Activated CD4-positive, alpha-beta memory T cell treated with anti-CD3 and anti-CD28 coated beads, Interleukin-2, amount 10 ng/mL, durations not matched to agents 7 days and 5 days (primary cell): ENCODE measurements around the gene CXCL12. TPM values are rescaled to one million over a fixed set of nuclear protein-coding genes. Genes with fewer than 3 reads are reported as not detected.

ENCODE experiments used
- CTCF ChIA-PET: fragments of 350-600 bp; sonication (Branson Sonifier 250); formaldehyde crosslinking; loops from one replicate; lab custom pipeline; 2021; ENCODE audit warnings: antibody characterized with exemption, inconsistent platforms; lab: Charles Lee
- POLR2A ChIA-PET: fragments of 350-600 bp; sonication (Branson Sonifier 250); formaldehyde crosslinking; loops from one replicate; lab custom pipeline; 2021; ENCODE audit warnings: antibody characterized with exemption; lab: Charles Lee
- DNase-seq: peaks from one replicate; pipeline ENCODE4 v3.0.0-alpha.2; 2020
- H3K27ac Mint-ChIP-seq: one replicate; pipeline ENCODE4 v1.8.0; 2021; ENCODE audit warnings: mild to moderate bottlenecking, mixed read lengths
- H3K27me3 Mint-ChIP-seq: one replicate; pipeline ENCODE4 v1.8.0; 2021; ENCODE audit warnings: mixed read lengths
- H3K36me3 Mint-ChIP-seq: one replicate; pipeline ENCODE4 v1.8.0; 2021; ENCODE audit warnings: low read depth, mixed read lengths
- H3K4me1 Mint-ChIP-seq: one replicate; pipeline ENCODE4 v1.8.0; 2021; ENCODE audit warnings: mixed read lengths
- H3K4me3 Mint-ChIP-seq: one replicate; pipeline ENCODE4 v1.8.0; 2021; ENCODE audit warnings: mild to moderate bottlenecking, mixed read lengths
- H3K9me3 Mint-ChIP-seq: one replicate; pipeline ENCODE4 v1.8.0; 2021; ENCODE audit warnings: mixed read lengths
- total RNA-seq, 2 experiments: library from RNA; stranded (reverse); gene quantifications; one replicate each; pipeline ENCODE4 v1.2.3, GENCODE V29; 2021

The CXCL12 gene
- total RNA-seq, 2 experiments from 2014 or later = not detected

DNA sequence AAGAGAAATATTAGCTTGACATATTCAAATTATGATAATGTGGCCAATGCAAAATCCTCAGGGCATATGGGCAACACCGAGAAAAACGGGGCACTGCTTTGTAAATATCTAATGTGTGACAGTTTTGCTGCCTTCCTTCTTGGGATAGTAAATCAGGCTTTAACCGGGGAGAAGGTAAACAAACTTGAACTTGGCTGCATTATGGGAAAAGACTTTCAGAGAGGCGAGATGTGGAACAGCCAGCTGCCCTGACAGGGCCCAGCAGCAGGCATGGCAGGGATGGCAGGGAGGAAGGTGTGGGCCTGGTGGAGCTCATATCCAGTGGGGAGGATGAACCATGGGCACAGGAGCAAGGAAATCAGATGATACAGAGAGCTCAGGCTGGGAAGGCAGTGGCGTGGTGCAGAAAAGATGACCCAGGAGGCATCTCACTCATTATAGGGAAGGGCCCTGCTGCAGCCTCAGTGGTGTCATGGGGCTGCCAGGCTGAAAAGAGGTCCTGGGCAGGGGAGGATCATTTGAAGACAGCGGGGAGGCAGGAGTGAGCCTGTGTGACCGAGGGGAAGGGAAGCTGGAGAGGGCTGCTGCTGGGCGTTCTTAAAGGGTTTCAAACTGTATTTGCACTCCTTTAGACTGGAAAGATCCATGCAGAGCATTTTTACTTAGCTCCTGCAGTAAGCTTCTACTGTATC lies 26.7 kb downstream of the CXCL12 start:
- no peak overlapping the region for H3K4me3 Mint-ChIP-seq
- ChIA-PET POLR2A (no interaction called here), CTCF (no interaction called here)
- H3K36me3 Mint-ChIP-seq = no peaks in the 10 kb centered on the region
- H3K27ac Mint-ChIP-seq = no peak overlapping the region
- H3K4me1 Mint-ChIP-seq = no peaks in the 10 kb centered on the region
- no peak for DNase-seq
- no peaks in the 10 kb centered on the region for H3K9me3 Mint-ChIP-seq
- no peaks in the 10 kb centered on the region for H3K27me3 Mint-ChIP-seq

DNA sequence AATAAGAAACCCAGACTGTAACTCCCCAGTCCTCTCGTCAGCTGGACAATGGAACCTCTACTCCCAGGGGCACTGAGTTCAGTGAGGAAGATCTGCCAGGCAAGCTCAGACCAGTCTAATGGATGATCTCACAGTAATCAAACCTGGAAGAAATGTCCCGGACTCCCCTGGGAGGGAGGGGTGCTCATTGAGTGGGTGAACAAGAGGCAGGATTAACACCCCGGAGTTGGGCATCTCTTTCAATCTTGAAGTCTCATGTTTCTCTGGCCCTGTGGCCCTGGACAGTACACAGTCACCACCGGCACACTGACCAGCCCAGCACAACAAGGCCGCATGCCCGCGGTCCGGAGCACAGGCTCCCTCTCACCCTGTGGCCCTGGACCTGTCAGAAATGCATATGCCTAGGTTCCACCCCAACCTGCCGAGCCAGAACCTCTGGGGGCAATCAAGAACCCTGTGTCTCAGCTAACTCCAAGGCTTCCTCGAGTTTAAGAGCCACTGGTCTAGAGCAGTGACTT lies 27.8 kb downstream of the CXCL12 start:
- Mint-ChIP-seq H3K4me1 (no peaks in the 10 kb centered on the region), H3K9me3 (no peaks in the 10 kb centered on the region), H3K27me3 (no peaks in the 10 kb centered on the region), H3K4me3 (no peak overlapping the region), H3K27ac (no peak overlapping the region), H3K36me3 (no peaks in the 10 kb centered on the region)
- POLR2A ChIA-PET = no interaction called here
- no peak for DNase-seq
- CTCF ChIA-PET = no interaction called here

DNA sequence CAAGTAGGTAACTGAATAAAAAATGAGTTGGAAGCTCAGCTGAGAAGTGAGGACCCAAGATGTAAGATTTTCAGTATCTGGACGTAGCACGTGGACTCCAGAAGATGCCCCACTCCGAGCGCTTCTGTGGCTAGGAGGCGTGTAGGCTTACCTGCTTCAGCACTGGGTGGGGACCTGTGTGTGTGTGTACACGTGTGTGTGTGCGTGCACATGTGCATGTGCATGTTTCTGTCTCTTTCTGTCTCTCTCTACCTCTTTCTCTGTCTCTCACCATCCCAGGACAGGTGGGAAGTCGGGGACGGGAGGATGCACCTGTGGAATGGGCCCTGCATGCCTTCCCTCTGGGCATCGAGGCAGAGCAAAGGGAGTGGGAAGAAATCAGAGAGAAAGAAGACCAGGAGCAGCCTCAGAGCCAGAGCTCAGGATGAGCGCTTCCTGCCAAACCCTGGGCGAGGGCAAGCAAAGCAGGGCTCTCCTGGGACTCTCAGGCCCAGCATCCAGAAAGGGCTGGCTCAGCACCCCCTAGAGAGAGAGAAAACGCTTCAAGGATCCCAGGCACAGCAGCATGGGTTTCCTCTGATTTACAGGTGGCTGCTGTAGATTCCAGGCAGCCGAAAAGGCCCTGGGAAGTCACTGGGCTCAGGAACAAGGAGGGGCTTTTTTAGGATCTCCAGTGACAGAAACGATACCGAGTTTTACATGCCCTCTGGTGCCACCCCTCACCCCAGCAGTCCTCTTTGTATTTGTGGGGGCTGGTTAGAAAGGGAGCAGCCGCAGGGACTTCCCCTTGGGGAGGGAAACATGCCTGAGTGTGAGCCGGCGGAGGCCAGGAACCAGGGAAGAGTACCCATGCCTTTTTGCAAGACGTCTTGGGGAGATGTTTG lies 28.5 kb downstream of the CXCL12 start:
- no peaks in the 10 kb centered on the region for H3K36me3 Mint-ChIP-seq
- H3K27me3 Mint-ChIP-seq = no peaks in the 10 kb centered on the region
- no peak overlapping the region for H3K4me3 Mint-ChIP-seq
- H3K9me3 Mint-ChIP-seq = no peaks in the 10 kb centered on the region
- POLR2A ChIA-PET = no interaction called here
- CTCF ChIA-PET = no interaction called here
- H3K27ac Mint-ChIP-seq = no peak overlapping the region
- H3K4me1 Mint-ChIP-seq = no peaks in the 10 kb centered on the region
- DNase-seq = no peak

DNA sequence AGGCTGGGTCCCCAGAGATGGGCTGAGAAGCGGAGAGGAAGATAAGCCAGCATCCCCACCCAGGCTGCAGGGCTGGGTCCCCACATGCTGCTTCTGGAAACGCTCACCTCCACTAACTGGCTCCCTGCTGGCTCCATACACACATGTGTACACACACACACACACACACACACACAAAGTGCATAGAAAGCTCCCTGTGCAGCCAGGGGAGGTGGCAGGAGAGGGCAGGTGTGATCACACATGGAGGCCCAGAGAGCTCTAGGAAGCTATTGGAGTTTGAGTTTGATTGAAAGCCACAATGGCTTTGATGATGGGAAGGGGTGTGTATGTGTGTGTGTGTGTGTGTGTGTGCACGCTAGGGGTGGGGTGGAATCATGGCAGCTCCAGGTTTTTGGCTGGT lies 29.3 kb downstream of the CXCL12 start:
- H3K36me3 Mint-ChIP-seq = no peaks in the 10 kb centered on the region
- H3K4me3 Mint-ChIP-seq = no peak overlapping the region
- H3K4me1 Mint-ChIP-seq = no peaks in the 10 kb centered on the region
- H3K27ac Mint-ChIP-seq = no peak overlapping the region
- no peaks in the 10 kb centered on the region for H3K9me3 Mint-ChIP-seq
- H3K27me3 Mint-ChIP-seq = no peaks in the 10 kb centered on the region
- ChIA-PET CTCF (no interaction called here), POLR2A (no interaction called here)
- no peak for DNase-seq

DNA sequence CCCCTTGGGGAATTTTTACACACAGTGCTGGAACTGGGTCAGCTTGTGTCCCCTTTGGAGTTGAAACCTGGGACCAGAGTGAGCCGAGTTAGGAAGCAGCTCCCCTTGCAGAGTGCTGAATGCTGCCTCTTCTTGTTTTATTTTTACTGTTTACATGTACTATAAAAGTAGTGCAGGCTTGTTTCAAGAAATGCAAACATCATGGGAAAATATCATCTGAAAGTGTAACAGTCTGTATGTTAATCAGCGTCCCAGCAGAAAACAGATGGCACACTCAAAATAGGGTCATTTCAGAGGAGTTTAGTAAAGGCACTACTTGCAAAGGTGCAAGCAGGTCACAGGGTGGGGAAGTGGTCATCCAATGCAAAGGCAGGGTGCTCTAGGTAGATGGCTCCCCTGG lies 30.1 kb downstream of the CXCL12 start:
- no peak for DNase-seq
- H3K4me1 Mint-ChIP-seq = no peaks in the 10 kb centered on the region
- H3K9me3 Mint-ChIP-seq = no peaks in the 10 kb centered on the region
- POLR2A ChIA-PET = no interaction called here
- no peaks in the 10 kb centered on the region for H3K36me3 Mint-ChIP-seq
- CTCF ChIA-PET = no interaction called here
- H3K4me3 Mint-ChIP-seq = no peak overlapping the region
- no peak overlapping the region for H3K27ac Mint-ChIP-seq
- H3K27me3 Mint-ChIP-seq = no peaks in the 10 kb centered on the region

DNA sequence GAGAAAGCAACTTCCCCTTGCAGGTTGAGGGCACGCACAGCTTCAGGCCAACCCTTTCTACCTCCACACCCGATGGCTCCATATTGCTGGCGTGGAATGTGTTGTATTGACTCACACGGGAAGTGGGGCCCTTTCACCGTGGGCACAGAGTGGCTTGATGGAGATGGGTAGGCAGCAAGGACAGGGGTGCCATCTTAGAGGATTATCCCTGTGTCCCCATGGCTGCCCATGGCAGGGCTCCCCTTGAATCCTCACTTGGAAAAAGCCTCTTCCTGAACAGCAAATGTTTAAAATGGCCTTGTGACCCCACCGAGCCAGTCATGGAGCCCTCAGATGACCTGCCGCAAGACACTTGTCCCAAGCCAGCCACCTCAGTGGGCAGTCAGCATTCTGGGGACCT lies 31.2 kb downstream of the CXCL12 start:
- ChIA-PET POLR2A (no interaction called here), CTCF (no interaction called here)
- Mint-ChIP-seq H3K27me3 (no peaks in the 10 kb centered on the region), H3K27ac (no peak overlapping the region), H3K36me3 (no peaks in the 10 kb centered on the region), H3K9me3 (no peaks in the 10 kb centered on the region), H3K4me1 (no peaks in the 10 kb centered on the region), H3K4me3 (no peak overlapping the region)
- DNase-seq = no peak

DNA sequence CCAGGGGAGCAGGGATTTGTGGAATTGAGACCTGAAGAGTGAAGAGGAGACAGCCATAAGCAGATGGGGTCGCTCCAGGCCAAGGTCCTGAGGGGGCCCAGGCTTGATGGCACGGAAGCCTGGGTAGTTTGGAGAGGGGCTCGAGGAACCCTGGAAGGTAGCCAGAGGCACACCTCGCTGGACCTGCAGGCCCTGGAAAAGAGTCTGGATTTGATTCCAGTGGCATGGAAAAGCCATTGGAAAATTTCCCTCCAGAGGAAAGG lies 31.8 kb downstream of the CXCL12 start:
- Mint-ChIP-seq H3K27me3 (no peaks in the 10 kb centered on the region), H3K36me3 (no peaks in the 10 kb centered on the region), H3K9me3 (no peaks in the 10 kb centered on the region), H3K4me3 (no peak overlapping the region), H3K27ac (no peak overlapping the region), H3K4me1 (no peaks in the 10 kb centered on the region)
- ChIA-PET CTCF (no interaction called here), POLR2A (no interaction called here)
- DNase-seq = no peak

DNA sequence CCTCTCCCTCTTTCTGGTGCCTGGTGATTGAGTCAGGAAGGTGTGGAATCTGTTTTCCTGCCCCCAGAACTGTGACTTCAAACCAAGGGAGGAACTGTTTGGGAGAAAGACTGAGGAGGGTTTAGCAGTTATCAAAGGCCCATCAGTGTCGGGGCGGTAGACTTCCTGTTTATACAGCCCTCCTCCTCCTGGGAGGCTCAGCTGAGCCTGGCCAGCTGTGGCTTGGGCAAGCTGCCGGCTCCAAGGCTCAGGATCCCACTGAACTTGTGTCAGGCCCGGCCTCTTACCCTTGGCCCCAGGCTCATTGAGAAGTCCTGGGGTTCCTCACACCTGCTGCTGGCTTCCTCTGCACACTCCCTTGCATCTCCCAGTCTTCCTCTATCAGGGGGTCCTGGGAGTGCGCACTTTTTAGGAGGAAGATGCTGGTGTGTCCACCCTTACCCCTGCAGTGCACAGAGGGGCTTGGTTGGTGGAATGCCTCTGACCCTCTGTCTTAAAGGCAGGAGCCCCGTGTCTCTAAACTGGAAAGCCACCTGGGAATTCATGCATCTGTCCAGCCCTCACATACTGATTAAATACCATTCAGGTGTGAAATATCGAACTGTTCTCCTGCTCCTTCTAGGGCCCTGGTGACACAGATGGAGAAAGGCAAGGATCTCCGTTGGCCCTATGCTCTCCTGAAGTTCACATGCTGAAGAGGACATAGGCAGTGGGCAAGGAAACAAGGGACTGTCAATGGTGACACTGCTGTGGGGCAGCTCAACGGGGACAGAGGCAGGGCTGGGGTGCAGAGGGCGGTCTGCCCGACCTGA lies 32.4 kb downstream of the CXCL12 start:
- no peaks in the 10 kb centered on the region for H3K27me3 Mint-ChIP-seq
- no peak for DNase-seq
- ChIA-PET POLR2A (no interaction called here), CTCF (no interaction called here)
- no peaks in the 10 kb centered on the region for H3K9me3 Mint-ChIP-seq
- no peaks in the 10 kb centered on the region for H3K36me3 Mint-ChIP-seq
- H3K4me1 Mint-ChIP-seq = no peaks in the 10 kb centered on the region
- H3K4me3 Mint-ChIP-seq = no peak overlapping the region
- H3K27ac Mint-ChIP-seq = no peak overlapping the region

DNA sequence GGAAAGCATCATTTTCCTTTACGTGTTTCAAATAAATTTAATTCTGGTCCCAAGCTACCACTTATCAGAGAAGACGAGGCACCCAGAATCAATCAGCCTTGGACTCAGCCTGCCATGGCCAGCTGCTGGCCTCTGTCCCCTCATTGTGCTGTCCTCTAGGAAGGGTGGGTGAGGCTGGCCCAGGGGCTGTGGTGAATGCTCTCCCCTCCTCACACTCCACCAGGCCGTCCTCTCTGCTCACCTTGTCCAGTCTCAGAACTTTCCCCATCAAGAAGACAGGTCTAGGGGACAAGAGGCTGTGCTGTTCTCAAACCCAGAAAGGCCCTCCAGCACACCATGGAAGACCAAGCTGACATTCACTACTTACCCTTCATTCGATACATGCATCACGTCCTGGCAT lies 36.4 kb downstream of the CXCL12 start:
- ChIA-PET CTCF (no interaction called here), POLR2A (no interaction called here)
- Mint-ChIP-seq H3K4me3 (no peak overlapping the region), H3K27me3 (no peaks in the 10 kb centered on the region), H3K36me3 (no peaks in the 10 kb centered on the region), H3K9me3 (no peaks in the 10 kb centered on the region), H3K4me1 (no peaks in the 10 kb centered on the region), H3K27ac (no peak overlapping the region)
- DNase-seq = no peak

DNA sequence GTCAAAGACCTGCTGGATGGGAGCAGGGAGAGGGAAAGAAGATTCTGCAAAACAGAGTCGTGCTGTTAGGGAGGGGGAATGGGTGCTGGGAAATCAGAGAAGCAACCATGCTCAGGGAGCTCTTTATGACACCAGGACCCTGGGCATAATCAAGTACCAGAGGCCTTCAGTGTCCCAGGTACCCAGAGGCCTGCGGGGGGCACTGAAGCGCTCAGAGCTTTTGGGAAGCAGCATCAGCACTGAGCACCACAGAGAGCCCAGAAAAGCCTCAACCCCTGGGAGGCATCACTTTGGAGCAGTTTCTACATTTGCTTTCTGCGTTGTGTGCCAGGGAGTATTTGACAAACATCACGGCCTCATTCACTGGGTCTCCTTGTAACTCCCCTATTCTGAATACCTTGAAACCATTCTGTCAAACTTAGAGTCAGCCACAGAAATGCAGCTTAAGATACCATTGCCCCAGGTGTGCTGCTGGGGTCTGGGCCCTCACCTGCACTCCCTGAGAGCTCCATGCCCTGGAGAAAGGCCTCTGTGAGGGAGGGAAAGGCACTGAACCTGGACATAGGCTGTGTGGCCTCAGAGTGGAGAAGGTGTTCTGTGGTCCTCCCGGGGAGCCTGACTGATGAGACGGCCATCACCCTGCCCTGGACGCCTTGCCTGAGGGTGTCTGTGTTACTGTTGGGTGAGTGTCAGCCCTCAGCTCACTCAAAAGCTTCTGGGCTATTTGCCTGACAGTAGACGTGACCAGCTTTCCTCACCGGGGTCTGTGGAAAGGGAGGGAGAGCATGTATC lies 37.1 kb downstream of the CXCL12 start:
- no peak for DNase-seq
- Mint-ChIP-seq H3K4me1 (no peaks in the 10 kb centered on the region), H3K4me3 (no peak overlapping the region), H3K36me3 (no peaks in the 10 kb centered on the region), H3K27ac (no peak overlapping the region), H3K27me3 (no peaks in the 10 kb centered on the region), H3K9me3 (no peaks in the 10 kb centered on the region)
- POLR2A ChIA-PET = no interaction called here
- CTCF ChIA-PET = no interaction called here

DNA sequence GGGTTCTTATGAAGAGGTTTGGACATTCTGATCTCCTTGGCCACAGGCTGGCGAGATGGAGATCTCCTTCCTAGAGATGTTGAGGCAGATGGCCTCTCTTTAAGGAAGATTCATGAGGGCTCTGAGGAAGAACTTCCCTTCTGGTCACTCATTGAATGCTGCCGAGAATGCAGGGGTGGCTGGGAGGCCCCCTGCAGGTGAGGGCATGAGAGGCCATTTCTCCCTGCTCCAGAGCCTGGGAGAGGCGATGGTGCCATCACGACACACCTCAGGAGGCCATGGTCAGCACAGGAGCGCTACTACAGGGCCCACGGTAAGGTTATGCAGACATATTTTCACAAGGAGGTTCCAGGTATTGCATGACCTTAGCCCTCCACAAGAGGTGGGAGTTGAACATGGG lies 40.2 kb downstream of the CXCL12 start:
- Mint-ChIP-seq H3K9me3 (no peaks in the 10 kb centered on the region), H3K4me1 (no peaks in the 10 kb centered on the region), H3K27me3 (no peaks in the 10 kb centered on the region), H3K36me3 (no peaks in the 10 kb centered on the region), H3K4me3 (no peak overlapping the region), H3K27ac (no peak overlapping the region)
- no peak for DNase-seq
- ChIA-PET CTCF (no interaction called here), POLR2A (no interaction called here)

DNA sequence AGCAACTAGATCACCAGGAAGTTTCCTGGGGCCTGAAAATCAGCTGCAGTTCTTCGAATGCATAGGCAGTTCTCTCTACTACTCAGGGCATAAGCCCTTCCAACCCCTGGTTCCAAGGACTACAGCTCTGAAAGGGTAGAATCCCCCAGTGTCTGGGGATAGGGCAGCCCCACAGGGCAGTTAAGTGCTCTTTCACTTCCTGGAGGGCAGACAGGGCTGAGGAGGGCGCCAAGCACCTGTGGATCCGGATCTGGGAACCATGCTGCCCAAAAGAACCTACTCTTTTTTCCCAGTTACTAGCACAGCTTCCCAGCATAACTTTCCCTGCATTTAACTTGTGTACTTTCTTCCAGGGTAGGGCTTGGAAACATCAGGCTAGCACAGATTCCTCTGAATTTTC lies 41.1 kb downstream of the CXCL12 start:
- Mint-ChIP-seq H3K4me1 (no peaks in the 10 kb centered on the region), H3K27ac (no peak overlapping the region), H3K36me3 (no peaks in the 10 kb centered on the region), H3K9me3 (no peaks in the 10 kb centered on the region), H3K4me3 (no peak overlapping the region), H3K27me3 (no peaks in the 10 kb centered on the region)
- ChIA-PET CTCF (no interaction called here), POLR2A (no interaction called here)
- DNase-seq = no peak

DNA sequence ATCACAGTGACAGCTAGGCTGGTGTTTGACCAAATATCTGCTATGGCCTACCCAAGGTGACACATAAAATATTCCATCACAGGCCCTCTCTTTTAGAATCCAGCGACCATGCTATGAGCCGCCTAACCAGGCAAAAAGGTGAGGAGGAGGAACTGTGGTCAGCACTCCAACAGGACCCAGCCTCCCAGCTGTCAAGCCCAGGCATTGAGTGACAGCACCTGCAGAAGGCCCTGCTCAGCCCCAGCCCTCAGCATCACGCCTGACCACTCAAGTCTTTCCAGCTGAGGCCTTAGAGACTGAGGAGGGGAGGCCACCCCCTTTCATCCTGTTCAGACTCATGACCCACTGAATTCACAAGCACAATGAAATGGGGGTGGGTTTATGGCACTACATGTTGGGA lies 43.0 kb downstream of the CXCL12 start:
- ChIA-PET POLR2A (no interaction called here), CTCF (no interaction called here)
- no peak for DNase-seq
- H3K4me1 Mint-ChIP-seq = no peaks in the 10 kb centered on the region
- H3K27me3 Mint-ChIP-seq = no peaks in the 10 kb centered on the region
- no peaks in the 10 kb centered on the region for H3K9me3 Mint-ChIP-seq
- H3K4me3 Mint-ChIP-seq = no peak overlapping the region
- no peaks in the 10 kb centered on the region for H3K36me3 Mint-ChIP-seq
- H3K27ac Mint-ChIP-seq = no peak overlapping the region
